NCI-H82 treated with DMSO at 0.1 percent for 48 hours (cell line): Measurements from ENCODE around the gene TXNL4A.

ENCODE experiments used
- DNase-seq: peaks from one replicate; lab custom pipeline; 2025; ENCODE audit not compliant: unreplicated experiment; lab: John Stamatoyannopoulos, UW

Gene TXNL4A

DNA sequence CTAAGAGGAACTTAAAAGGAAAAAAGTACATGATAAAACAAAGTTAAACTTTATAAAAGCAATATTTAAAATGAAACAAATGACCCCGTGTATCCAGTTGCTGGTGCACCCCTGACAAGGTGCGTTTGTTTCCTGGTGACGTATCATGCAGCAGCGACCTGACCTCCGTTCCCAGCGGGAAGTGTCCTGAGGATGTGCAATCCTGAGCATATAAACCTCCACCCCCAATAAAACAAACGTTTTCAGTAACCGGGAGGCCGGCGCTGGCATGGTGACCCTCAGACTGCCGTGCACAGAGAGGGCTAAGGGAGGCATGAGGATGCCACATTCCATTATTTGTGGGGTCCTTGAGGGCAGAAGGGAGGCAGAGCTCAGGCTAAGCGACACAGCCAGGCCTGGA lies 51.7 kb downstream of the TXNL4A start:
- no peak for DNase-seq

DNA sequence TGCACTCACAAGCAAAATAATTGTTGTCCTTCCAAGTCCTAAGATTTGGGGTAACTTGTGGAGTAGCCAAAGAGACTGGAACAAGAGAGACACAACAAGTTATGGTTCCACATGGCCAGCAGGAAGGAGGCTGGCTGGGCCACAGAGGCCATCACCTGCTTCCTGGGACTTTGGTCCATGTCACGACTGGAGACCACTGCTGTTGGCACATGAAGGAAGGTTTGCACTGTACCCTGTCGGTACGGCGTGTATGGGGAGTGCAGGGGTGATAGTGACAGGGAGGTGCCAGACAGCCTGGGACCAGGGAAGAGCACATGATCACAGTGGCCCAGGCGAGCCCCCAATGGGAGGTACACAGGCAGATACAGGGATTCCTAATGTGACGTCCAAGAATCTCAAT lies 52.4 kb downstream of the TXNL4A start:
- DNase-seq, result no peak

DNA sequence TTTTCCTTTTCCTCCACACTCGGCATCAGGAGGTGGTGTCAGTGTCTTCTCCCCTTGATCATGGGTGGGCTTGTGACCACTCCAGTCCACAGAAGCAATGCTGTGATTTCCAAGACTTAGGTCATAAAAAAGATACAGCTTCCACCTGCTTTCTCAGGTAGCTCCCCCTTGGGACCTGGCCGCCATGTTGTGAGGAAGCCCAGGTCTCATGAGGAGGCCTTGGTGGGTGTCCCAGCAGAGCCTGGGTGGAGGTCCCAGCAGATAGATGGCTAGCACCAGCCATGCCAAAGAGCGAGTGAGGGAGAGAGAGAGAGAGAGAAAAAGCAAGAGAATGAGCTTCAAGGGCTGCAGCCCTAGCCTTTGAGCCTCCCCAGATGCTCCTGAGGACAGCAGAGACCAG lies 52.9 kb downstream of the TXNL4A start:
- no peak for DNase-seq

DNA sequence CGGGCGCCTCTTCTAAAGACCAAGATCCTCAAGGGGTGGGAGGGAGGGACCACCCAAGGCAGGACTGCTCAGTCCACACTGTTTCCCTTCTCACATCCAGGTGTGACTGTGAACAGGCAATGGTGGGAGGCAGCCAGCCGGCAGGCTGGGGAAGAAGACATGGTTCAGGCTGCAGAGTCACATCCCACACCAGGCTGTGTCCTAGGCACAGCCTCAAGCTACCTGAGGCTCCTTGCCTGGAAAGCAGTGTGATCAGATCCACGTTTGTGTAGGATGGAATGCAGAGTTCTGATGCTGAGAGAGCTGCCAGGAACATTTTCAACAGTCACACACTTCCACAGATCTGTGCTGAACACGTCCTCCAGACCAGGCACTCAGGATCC lies 53.3 kb downstream of the TXNL4A start:
- no peak for DNase-seq

DNA sequence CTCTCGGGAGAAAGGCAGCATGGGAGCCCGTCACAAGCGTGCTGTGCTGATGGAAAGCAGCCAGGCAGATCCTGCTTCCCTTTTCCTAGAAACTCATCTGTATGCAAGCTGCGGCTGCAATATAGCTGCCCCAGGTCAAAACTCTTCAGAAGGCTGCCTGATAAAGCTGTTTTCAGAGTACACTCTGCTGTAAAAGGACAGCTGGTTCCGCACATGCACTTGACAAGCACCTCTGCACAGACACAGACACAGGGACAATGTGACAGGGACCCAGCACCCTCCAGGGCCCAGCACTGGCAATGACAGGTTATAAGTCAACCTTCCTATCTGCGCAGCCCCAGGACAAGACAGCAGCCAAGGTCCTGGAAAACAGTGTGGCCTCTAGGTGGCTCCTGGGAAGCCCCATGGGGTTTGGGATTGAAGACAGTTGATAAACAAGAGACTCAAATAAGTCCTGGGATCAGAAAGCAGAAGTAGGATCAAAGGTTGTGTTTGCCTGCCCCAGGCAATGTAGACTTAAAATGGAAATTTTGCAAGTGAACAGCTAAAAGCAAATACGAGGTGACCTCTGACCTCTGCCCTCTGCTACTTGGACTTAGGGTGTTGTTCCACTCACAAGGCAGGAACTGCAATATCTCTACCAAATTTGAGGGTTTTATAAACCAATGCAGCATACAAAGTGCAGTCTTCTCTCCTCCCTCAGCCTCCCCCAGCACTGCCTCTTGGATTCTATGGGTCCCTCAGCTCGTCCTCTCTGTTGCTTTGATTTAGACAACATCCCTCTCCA lies 53.9 kb downstream of the TXNL4A start:
- no peak for DNase-seq

DNA sequence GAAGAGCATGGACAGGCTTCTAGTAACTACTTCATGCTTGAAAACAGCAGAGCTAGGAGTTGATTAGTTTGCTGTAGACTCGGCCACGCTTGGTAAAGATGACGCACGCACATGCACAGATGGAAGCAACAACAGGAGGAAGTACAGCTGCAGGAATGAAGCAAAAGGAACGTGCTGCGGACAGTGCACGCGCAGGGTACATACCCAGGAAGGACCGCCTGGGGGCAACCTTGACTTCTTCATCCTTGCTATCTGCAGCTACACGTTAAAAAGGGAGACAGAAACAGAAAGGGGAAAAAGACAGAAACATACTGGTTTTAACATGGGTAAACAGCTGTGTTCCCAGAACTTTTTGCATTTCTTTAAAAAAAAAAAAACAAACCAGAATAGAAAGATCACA lies 54.6 kb downstream of the TXNL4A start:
- DNase-seq, result no peak

DNA sequence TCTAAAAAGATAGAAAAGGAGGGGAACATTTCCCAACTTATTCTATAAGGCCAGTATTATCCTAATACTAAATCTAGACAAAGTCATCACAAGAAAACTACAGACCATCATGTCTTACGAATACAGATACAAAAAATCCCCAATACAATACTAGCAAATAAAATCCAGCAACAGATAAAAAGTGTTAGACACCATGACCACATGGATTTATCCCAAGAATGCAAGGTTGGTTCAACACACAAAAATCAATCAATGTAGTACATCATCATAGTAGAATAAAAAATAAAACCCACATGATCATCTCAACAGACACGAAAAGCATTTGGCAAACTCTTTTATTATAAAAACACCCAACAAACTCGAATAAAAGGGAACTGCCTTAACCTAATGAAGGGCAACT lies 55.5 kb downstream of the TXNL4A start:
- no peak for DNase-seq

DNA sequence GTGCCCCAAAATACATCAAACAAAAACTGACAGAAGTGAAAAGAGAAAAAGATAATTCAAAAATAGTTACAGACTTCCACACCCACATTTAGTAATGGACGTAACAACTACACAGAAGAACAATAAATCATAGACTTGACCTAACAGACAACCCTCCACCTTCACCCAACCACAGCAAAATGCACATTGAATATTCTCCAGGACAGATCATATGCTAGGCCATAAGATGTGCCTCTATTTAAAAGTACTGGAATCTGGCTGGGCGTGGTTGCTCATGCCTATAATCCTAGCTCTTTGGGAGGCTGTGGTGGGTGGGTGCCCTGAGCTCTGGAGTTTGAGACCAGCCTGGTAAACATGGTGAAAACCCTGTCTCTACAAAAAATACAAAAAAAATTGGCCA lies 56.9 kb downstream of the TXNL4A start:
- no peak for DNase-seq

DNA sequence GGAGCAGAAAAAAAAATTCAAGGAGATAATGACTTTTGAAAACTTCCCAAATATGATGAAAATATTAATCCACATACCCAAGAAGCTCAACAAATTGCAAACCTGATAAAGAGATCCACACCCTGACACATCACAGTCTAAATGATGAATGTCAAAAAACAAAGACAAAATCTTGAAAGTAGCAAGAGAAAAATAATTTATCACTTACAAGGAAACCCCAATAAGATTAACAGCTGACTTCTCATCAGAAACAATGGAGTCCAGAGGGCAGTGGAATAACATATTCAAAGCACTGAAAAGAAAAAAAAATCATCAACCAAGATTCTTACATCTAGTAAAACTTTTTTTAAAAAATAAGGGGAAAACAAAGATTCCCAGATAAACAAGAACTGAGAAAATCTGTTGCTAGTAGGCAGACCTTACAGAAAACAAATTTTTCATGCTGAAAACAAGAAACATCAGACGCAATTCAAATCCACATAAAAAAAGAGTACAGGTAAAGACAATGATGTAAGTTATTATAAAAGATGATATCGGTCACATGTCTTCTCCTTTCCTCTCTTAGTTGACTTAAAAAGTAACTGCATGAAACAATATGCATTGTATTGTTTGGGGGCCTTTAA lies 58.2 kb downstream of the TXNL4A start:
- no peak for DNase-seq

DNA sequence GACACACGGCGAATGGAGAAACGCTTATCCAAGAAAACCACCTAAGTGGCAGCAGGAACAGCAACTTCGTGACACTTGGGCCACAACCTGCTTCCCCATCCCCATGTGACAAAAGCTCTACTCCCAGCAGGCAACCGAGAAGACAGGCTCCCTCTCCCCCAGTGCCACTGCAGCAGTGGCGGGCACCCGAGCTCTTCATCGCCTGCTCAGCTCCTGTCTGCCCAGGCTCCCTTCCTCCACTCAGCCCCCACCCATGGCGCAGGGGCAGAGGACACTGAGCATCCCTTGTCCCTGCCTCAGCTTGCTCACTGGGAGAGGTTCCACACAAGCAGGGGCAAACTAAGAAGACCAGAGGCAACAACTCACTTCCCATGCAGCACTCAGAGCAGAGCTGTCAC lies 59.8 kb downstream of the TXNL4A start:
- no peak for DNase-seq

DNA sequence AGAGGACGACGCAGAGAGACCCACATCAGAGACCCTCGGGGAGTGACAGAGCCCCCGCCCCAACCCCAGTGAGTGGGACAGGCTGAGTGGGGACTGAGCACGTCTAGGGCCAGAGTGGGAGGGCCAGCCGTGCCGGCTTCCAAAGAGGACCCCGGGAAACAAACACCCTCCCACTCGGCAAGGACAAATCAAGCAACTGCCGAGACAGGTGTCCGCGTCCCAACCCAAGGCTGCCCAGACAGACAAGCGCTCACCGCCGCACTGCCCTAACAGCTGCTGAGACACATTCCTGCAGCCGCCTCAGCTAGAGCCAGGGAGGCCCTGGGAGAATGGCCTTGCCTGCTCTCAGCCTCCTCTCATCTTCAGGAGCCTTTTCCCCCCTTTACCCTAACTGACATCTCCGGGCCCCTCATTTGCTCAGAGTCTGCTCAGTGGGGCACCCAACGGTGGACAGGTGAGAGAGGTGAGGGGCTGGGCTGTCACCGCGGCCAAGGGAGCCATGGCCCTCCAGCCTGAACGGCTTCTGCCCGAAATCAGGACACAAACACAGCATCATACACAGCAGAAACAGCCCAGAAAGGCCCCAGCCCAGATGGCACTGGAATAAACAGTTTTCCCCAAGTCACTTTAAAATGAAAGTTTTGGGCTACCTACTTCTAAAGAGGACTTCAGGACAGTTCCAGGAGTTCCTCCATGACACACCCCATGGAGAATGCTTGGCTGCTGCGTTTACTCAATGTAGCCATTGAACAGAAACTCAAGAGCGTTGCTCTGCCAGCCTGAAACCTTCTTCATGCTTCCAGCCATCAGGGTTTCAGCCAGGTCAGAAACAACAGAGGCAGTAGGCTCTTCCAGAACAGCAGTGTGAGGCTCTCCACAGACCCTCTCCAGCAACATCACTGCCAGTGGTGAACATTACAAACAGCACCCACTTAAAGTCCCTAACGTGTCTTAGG lies 60.5 kb downstream of the TXNL4A start:
- peak; percentile 36 for DNase-seq

DNA sequence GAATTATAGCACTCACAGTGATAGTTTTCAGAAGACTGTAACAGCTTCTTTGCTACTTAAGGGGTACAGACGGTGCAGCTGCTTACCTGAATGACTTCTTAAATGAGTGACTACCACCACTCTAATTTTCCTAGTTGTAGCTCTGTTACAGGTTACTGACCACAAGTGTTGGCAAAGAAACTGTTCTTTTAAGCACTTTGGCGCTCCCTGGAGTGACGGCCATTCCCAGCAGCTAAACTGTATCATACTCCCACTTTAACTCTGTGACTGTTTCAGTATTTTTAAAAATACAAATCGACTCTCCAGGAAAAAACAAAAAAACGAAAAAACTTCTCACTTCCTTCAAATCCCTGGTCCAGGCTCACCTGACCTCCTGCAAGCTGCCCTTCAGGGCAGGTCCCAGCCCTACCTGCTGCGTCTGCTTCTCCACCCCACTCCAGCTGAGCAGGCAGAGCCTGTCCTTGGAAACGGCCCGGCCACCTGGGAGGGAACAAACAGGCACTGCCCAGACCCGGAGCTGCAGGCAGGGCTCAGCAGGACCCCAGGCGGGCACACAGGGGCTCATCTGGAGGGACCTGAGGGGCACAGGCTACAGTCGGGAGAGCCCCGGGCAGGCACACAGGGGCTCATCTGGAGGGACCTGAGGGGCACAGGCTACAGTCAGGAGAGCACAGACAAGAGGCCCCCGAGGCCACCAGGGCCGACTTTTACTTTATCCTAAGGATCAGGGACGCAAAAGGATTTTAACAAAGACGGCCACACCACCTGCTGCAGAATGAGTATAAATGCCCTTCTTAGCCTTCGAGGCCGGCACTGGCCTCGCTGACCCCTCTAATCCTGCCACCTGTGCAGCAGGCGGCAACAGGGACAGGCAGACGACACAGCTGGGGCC lies 61.4 kb downstream of the TXNL4A start:
- peak; percentile 77 for DNase-seq

DNA sequence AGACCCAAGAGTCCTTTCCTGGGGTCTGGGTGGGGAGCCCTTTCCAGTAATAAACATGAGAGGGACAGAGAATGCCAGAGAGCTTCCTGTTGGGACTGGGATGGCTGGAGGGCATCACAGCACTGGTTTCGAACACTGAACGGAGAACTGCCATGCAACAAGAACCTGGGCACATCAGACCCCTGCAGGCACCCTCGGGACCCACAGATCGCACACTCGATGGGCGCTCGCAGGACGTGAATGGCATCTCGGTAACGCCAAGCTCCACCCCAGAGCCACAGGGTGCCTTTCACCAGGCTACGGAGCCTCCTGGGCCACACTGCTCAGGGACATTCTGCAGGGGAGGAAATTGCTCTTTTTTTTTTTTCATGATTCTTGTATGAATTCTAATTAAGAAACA lies 62.1 kb downstream of the TXNL4A start:
- DNase-seq, result no peak

DNA sequence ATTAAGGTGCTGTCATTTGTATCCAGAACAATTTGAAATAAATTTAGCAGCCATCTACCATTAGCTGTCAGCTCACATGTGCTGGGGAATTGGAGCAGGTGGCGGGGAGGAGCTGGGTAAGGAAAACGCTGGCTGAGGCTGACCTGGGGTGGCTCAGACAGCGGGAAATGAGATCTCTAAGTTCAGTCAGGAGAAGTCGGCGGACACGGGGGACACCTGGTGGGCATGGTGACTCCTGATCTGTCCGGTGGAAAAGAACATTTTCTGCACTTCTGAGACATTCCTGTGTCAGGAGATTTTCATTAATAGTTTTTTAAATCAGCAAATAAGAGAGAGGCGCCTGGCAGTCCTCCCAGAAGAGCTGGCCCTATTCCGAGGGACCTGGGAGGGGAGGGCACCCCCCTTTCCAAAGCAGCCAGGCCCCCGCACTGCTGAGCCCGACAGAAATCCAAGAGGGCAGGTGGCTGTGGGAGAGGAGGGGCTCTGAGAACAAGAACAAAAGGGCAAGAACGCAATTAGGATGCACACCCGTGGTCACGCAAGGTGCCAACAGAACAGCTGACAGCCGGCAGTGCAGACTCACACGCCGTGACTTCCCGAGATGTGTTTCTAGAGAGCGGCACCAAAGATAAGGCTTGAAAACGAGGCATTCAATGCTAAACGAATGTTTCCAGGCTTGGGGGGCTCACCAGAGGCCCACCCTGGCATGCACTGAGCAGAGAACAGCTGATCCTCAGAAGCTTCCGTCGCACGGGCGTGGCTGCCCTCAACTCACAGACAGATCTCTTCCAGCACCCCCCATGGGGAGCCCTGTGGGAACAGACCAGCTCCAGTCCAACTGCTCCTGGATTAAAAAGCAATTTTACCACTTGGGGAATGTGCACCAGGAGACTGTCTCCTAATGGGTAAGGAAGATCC lies 63.3 kb downstream of the TXNL4A start:
- DNase-seq, result no peak

DNA sequence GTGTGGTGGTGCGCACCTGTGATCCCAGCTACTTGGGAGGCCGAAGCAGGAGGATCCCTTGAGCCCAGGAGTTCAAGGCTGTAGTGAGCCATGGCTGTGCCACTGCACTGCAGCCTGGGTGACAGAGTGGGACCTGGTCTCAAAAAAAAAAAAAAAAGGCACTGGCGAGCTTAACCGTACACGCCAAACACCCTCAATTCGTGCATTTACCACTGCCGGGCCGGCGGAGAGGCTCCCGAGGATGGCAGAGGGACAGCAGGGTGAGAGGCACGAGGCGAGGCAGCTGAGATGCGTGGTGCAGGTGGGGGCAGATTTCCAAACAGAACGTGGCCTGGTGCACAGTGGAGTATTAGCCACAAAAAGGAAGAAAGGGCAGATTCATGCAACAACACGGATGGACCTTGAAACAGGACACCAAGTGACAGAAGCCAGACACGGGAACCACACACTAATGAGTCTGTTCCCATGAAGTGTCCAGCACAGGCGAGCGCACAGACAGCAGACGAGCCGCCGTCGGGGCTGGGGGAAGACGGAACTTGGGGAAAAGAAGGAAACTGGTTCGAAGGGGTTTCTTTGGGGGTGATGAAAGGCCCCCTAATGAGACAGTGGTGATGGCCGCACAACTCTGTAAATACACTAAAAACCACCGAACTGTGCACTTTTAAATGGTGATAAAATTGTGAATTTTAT lies 64.3 kb downstream of the TXNL4A start:
- no peak for DNase-seq

DNA sequence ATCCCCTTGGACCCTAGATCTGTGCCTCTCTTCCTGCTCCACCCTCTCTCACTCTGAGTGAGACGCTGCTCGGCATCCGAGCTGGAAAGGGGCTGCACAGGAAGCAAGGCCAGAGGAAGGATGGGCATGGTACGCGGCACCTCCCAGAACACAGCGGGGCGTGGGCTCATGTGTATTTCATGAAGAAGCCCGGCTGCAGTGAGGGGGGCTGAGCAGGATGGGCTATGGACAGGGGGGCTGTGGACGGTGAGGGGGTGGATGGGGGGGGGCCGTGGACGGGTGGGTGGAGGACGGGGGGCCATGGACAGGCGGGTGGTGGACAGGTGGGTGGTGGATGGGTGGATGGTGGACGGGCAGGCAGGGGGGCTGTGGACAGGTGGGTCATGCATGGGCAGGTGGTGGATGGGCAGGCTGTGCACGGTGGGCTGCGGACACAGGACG lies 65.4 kb downstream of the TXNL4A start:
- DNase-seq, result no peak

DNA sequence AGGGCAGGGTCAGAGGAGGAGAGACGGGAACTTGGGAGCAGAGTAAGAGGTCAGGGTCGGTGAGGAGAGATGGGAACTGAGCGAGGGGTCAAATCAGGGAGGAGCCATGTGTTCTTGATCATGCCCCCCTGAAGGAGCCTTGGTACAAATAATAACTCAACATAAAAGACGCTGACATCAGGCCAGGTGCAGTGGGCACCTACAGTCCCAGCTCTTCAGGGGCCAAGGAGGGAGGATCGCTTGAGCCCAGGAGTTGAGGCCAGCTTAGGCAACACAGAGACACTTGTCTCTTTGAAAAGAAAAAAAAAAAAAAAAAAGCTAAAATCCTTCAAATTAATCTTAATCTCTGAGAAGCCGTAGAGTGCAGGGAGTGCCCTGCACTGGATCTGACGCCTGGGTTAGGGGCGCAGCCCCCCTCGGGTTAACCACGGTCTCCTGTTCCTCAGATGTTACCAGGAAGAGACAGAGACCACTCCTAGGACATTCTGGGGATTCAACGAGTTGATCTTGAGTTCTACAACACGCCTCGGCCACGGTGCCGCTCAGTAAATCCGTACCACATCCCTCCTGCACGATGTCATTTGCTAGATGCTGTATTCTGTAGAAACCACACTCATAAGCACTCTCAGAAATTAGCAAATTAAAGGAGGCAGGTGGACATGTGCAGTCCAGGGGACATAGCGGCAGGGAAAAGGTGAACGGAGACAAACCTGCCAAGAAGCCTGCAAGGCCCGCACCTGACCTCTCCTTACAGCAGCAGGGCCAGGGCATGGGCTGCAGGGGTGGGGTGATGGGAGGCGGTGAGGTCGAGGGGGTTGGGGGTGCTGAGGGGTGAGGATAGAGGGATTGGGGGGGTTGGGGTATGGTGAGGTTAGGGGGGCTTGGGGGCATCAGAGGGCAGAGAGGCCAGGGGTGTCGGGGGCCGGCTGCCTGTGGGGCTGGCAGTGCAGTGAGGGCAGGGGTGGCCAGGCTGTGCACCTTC lies 66.1 kb downstream of the TXNL4A start:
- no peak for DNase-seq
